Ammon's horn (tissue), 1 donor: Measurements from ENCODE around the gene APOC3.

Experiments used
- DNase-seq: peaks from one replicate; pipeline ENCODE4 v3.0.0-alpha.2; 2016; ENCODE audit warnings: low spot score

APOC3 gene

DNA sequence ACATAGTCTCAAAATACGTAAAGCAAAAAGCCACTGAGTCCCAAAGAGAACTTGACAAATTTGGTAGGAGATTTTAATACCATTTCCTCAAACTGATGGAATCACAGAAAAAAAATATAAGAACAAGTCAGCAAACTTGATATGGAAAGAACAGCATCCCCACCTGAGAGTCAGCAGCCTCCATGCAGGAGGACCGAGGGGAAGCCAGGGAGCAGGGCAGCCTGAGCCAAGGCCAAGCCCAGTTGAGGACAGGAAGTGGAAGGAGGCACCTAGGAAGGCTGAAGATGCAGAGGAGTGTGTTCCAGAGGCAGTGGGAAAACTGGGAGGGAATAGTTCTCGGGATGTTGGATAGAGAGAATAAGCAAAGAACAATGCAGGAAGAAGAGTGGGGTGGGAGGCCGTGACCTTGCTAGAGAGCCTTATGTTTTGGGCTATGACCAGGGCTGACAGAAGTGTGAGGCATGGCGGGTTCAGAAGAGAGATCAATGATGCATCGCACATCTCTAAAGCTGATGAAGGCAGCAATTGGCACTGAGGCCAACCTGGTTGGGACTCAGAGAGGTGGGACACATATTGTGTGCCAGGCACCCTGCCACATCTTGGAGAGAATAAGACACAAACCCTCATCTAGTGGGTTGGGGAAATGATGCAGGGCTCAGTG, 22.0 kb upstream of the APOC3 start:
- no peak for DNase-seq

DNA sequence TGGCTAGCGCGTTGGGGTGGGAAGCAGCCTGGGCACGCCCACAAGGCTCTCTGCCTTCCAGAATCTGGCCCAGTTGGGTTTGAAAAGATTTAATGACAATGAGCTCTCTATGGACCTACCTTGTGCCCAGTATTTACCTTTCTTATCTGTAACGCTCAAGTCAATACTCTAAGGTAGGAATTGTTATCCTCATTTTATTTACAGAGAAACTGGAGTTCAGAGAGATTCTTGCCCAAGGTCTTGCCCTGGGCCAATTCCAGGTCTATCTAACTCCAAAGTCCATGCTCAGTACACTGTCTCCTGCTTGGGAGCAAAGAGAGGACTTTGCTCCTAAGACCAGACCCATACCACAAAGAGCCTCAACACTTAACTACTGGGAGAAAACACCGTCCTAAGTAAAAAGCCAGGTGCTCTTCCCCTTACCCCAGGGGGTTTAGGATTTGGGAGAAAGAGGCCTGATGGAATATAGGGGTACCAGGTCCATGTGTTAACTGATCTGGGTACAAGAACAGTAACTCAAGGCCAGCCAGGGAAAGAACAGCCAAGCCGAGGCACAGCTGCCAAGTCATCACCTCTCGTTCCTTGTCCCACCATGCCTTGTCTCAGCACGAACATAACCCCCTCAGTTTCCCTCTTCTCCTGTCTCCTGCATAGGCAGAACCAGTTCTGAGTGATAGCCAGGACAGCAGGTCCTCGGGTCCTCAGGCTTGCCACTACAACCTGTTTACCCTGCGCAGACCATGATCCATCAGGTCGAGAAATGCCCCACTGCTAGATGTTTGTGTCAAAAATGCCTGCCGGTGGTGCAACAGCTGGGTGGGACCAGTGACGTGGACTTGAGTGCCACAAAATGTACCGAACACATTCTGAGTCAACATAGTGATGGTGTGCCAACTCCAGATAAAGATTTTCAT, 21.2 kb upstream of the APOC3 start:
- DNase-seq: no peak

DNA sequence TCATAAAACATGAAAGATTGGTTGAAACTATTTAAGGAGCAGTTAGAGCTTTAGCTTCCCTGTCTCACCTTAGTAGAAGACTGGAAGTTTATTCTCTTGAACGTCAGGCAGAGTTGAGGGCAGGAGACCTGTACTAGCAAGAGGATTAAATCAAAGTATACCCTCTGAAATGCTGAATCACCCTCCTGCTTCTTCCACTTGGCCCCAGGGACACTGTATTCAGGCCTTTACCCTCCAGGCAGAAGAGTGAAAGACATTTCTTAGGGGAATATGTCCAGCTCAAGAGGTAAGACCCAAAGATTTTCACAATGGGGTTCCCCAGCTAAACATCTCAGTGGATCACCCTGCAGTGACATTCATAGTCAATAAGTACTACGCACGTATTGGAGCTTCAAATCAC, 18.5 kb upstream of the APOC3 start:
- no peak for DNase-seq

DNA sequence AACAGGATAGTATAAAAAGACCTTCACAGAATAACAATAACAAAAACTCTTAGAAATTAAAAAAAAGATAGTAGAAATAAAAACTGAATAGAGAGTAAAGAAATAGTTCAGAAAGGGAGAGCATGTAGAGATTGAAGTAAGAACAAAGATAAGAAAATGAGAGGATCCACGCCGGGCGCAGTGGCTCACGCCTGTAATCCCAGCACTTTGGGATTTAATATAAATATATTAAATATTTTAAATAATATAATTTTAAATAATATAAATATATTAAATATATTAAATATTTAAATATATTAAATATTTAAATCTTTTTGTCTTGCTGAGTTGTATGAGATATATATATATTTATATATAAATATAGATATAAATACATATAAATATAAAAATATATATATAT, 17.6 kb upstream of the APOC3 start:
- no peak for DNase-seq

DNA sequence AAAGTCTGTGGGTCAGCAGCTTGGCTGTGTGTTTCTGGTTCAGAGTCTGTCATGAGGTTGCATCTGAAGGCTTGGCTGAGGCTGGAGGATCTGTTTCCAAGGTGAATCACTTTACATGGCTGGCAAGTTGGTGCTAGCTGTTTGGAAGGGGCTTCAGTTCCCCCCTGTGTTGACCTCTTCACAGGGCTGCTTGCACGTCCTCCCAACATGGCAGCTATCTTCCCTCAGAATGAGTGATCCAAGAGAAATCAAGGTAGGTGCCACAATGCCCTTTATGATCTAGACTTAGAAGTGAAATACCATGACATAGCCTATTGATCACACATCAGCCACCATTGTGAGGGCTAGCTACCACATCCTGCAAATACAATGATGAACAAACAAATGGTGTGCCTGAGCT, 16.5 kb upstream of the APOC3 start:
- no peak for DNase-seq

DNA sequence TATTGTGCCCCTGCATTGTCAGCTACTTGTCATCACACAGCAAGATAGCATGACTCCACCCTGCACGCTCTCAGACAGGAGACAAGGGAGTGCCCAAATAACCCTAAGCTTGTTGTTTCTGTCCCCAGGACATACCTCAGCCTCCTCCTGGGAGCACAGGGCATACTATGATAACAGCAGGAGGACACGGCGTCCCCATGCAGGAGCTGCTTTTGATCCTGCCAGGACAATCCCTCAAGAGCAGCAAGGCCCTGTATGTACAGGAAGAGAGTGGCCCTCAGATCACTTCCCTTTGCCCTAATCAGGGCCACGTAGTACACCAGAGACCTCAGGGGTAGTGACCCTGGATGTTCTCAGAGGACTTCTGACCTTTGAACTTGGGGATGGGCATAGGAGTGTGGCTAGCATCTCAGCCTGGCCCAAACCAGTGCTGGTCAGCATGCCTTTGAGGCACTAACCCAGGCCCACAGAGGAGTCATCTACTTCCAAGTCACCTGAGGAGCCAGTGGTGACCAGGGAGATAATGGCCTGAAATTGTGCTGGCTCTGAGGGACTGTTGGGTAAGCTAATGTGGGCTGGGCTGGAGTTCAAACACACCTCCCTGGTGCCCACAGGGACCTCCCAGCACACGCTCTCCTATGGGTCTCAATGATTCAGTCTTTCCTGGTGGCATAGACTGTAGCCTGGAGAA, 15.8 kb upstream of the APOC3 start:
- DNase-seq: no peak

DNA sequence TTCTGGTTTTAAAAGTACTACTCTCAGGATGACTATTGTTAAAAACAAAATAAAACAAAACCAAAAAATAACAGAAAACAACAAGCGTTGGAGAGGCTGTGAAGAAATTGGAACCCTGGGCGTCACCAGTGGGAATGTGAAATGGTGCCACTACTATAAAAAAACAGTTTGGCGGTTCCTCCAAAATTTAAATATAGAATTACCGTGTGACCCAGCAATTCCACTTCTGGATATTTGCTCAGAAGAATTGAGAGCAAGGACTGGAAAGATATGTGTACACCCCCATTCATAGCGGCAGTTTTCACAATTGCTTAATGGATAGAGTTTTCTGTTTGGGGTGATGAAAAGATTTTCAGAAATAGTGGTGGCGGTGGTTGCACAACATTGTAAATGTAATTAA, 15.2 kb upstream of the APOC3 start:
- no peak for DNase-seq

DNA sequence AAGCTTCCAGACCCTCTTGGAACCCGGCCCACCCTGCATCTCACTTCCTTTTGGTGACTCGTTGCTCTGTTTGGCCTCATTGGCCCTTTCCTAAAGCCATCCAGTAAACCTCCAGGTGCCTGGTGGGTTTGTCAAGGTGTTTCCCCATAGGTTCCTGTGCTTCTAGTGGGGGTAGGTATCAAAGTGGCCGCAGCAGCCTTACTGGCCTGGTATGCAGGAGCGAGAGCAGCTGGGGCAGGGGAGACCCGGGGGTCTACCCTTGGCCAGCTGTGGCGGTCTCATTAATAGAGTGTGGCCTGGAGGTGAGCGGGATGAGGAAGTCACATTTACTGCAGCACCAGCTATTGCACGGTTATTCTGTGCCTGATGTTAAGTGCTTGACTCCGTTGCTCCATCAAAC, 10.7 kb upstream of the APOC3 start:
- no peak for DNase-seq

DNA sequence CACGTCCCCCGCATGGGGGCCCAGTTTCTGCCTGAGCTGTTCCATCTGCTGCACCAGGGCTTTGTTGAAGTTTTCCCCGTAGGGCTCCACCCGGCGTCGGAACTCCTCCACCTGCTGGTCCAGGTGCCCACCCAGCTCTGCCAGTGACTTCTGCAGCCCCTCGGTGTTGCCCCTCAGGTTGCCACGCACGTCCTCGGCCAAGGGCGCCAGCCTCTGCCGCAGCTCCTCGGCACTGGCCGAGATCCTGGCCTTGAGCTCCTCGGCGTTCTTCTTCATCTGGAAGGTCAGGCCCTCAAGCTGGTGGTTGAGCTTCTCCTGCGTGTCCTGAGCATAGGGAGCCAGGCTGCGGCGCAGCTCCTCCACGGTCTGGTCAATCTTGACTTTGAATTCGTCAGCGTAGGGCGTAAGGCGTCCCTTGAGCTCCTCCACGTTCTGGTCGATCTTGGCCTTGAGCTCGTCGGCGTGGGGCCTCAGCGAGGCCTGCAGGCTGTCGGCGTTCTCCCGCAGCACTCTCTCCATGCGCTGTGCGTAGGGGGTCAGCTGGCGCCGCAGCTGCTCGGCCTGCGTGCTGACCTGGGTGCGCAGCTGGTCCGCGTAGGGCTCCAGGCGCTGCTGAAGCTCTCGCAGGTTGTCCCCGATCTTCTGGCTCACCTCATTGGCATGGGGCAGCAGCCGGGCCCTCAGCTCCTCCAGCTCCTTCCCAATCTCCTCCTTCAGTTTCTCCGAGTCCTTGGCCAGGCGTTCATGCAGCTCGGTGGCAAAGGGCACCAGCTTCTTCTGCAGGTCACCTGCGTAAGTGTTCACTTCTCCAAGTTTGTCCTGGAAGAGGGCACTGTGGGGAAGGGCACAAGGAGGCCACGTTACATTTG, 8.4 kb upstream of the APOC3 start:
- DNase-seq: no peak

DNA sequence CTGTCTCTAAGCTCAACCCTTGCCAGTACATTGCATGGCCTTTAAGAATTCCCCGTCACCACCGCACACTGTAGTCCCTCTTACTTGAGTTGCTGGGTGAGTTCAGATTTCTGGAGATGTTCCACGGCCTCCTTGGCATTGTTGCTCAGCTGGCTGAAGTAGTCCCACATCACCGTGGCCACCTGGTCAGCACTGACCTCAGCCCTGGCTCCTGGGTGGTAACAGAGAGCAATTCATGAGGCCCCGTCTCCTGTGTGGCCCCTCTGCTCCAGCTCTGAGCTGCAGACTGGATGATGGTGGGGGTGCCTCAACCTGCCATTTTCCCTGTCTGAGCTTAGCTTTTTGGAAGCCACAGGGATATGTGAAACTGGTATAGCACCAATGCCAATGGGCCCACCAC, 7.1 kb upstream of the APOC3 start:
- no peak for DNase-seq

DNA sequence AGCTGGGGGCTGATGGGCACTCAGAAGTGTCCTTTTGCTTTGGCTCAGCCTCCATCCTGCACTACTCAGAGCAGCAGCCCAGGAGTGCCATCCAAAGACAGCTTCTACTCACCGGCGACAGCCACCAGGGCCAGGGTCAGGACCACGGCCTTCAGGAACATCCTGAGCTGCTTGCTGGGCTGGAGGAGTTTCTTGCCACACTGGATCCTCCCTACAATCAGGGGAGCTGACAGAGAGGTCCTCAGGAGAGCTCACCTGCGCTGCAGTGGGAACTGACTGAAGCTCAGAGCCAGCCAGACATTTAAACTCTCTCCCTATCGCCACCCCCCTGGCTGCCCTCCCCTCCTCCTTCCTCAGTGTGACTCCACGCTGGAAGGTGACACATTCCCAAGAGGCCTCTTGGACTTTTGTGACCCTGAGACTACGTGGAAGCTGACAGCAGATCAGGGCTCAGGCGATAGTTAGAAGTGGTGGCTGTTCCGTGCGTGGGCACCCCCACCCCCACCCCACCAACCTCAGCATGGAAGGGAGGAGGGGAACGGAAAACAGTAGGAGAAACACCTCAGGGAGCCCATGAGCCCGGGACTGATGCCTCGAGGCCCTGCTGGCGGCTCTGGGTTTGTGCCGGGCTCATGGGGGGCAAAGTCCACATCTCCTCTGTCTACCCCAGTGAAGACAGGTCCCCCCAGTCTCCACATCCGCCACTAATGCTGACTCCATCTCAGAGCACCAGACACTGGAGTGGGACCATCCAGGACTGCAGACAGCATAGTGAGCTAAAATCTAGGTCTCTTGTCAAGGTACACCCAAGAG, 6.5 kb upstream of the APOC3 start, which contains the start of gene APOA4:
Gene APOA4 (minus strand): TSS at position 274 of the 813 bp plus-strand sequence. CDS start 113 bp downstream, at position 161.
- no peak for DNase-seq

DNA sequence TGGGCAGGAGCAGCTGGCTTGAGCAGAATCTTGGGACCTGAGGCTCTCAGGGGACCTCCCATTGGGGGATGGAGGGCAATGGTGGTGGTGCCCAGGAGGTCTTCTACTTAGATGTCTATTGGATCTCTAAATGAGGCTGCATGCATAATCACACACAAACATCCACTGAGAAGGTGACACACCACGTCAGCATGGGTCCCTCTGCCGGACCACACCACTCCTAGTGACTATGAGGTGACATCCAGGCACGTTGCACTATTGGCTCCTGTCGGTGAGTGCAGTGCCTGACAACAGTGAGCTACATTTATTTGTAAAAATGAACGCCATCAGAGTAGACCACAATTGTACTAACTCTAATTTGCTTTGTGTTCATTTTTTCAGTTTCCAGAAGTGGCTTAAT, 4.3 kb upstream of the APOC3 start:
- DNase-seq: no peak

DNA sequence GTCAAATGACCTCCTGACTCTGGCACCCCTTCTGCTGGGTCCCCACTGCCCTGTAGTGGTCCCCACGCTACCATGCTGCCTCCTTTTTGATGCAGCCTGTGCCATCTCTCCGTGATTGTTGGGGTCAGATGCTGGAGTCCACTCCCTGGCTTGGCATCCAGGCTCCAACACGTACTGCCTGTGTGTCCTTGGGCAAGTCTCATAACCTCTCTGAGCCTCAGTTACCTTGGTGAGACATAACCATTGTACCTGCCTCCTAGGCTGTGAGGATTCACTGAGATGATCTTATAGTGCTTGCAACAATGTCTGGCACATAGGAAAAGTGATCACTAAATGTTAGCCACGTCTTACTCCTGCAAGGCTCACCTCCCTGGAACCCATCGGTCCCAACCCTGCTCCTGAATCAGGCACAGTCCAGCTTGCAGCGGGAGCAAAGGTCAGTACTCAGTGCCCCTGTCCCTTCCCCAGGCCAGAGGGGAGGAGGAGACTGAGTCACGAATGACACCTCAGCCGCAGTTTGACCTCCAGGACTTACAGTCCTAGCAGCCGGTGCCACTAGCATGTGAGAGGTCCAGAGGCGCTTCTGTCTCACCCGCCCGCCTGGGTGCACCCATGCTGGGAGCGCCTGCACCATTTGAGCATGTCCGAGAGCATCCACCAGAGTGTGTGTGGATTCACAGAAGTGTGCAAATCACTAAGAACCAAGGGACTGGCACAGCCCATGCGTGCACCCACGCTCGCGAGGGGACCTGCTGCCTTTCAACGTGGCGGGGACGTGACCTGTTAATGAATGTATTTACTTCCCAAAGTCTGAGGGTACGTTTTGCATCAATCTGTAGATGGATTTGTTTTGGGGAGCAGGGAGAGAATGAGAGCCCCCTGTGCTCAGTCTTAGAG, 3.6 kb upstream of the APOC3 start:
- DNase-seq: no peak

DNA sequence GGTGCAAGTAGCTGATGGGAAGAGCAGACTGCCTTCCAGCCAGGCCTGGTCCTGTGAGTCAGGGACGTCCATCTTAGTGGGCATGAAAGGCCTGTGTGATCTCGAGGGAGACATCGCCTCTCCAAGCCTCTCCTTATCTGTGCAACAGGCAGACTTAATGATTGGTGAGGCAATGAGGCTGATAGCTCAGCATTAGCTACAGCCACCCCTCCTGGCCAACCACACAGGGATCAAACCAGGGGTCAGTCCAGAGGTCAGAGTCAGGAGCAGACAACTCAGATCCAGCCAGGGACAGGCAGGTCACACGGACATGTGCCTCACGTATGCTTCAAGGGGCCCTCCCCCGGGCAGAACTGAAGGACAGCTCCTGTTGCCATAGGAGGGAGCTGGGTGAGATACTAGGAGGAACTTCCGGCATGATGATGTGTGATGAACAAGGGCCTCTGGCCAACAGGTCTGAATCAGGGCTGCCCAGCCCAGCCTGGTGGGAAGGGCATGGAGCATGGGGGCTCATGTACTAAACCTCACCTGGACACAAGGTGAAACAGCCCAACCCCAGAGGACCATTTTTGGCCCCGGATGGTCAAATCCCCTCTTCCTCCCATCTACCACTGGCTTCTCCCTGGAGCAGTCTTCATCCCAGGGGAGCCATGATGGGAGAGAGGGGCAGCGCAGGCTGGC, 2.8 kb upstream of the APOC3 start:
- DNase-seq: no peak

DNA sequence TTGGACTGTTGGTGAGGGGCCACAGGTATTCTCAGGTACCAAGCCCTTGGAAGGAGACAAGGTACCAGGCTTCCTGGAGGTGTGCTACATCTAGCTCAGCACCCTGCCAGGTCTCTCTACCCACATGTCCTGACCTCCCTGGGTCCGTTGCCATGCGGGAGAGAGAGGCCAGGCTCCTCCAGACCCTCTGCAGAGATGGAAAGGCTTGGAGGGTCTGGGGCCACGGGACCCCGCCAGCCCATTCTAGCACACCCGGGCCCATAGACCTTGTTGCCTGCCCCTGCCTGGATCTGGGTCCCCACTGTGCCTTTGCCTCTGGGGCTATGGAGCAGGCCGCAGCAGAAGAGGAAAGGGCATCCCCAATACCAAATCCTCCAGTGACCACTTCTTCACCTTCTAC, 2.2 kb upstream of the APOC3 start:
- no peak for DNase-seq

DNA sequence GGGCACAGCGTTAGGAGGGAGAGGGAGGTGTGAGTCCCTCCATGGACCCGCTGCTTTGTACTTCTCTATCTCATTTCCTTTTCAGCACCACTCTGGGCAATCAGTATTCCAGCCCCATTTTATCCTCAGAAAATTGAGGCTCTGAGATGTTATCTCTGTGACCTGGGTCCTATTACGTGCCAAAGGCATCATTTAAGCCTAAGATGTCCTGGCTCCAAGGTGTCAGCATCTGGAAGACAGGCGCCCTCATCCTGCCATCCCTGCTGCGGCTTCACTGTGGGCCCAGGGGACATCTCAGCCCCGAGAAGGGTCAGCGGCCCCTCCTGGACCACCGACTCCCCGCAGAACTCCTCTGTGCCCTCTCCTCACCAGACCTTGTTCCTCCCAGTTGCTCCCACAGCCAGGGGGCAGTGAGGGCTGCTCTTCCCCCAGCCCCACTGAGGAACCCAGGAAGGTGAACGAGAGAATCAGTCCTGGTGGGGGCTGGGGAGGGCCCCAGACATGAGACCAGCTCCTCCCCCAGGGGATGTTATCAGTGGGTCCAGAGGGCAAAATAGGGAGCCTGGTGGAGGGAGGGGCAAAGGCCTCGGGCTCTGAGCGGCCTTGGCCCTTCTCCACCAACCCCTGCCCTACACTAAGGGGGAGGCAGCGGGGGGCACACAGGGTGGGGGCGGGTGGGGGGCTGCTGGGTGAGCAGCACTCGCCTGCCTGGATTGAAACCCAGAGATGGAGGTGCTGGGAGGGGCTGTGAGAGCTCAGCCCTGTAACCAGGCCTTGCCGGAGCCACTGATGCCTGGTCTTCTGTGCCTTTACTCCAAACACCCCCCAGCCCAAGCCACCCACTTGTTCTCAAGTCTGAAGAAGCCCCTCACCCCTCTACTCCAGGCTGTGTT, 829 bp upstream of the APOC3 start:
- DNase-seq: no peak

DNA sequence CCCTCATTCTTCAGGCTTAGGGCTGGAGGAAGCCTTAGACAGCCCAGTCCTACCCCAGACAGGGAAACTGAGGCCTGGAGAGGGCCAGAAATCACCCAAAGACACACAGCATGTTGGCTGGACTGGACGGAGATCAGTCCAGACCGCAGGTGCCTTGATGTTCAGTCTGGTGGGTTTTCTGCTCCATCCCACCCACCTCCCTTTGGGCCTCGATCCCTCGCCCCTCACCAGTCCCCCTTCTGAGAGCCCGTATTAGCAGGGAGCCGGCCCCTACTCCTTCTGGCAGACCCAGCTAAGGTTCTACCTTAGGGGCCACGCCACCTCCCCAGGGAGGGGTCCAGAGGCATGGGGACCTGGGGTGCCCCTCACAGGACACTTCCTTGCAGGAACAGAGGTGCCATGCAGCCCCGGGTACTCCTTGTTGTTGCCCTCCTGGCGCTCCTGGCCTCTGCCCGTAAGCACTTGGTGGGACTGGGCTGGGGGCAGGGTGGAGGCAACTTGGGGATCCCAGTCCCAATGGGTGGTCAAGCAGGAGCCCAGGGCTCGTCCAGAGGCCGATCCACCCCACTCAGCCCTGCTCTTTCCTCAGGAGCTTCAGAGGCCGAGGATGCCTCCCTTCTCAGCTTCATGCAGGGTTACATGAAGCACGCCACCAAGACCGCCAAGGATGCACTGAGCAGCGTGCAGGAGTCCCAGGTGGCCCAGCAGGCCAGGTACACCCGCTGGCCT, 641 bp downstream of the APOC3 start:
- no peak for DNase-seq
